ENCODE measurements around the gene CD8A. TPM values are rescaled to one million over a fixed set of nuclear protein-coding genes. Genes with fewer than 3 reads are reported as not detected.
"Not testable (repeated sequence)": the region's sequence is repeated elsewhere in the genome, so short reads cannot be mapped to it uniquely, and the experiment has no call there.

CD8A gene
- total and polyA plus RNA-seq, 10 of the 15 experiments (the other 5 are each of a cell fraction or from before 2014, with no cell fraction given): 0.15 to 0.43 TPM; not detected in 8

- CTCF ChIA-PET; BruUV-seq (replicated peaks); ATAC-seq; H3K9me3 ChIP-seq (replicated peaks; ENCODE audit: control insufficient read depth, insufficient read depth, low read length); H3K9ac ChIP-seq (ENCODE audit: control insufficient read depth, insufficient read depth, low read length); RAD21 ChIA-PET (ENCODE audit: unreplicated experiment); H4K20me1 ChIP-seq (ENCODE audit: control insufficient read depth, insufficient read depth); H2AFZ ChIP-seq (ENCODE audit: control insufficient read depth, low read depth, low read length); DNase-seq (ENCODE audit: low read depth, low spot score); H3K4me1 ChIP-seq (ENCODE audit: control insufficient read depth, insufficient read depth, low read length); H3K36me3 ChIP-seq (ENCODE audit: control insufficient read depth in 2 of 2, insufficient read depth in 2 of 2, low read length in 1 of 2); SMC1A ChIA-PET (ENCODE audit: uncharacterized antibody, unreplicated experiment); H3K4me3 ChIP-seq; H3K4me2 ChIP-seq (ENCODE audit: control insufficient read depth, insufficient read depth); H3K27me3 ChIP-seq (replicated peaks in 1 of 2; ENCODE audit: control insufficient read depth in 2 of 2, insufficient read depth in 2 of 2, low read length in 1 of 2); POLR2A ChIA-PET; H3K27ac ChIP-seq (ENCODE audit: control insufficient read depth, insufficient read depth); intact Hi-C loops (cut with micrococcal nuclease; ENCODE audit: unreplicated experiment); FAIRE-seq; in situ Hi-C loops (cut with MboI); H3K79me2 ChIP-seq (ENCODE audit: control insufficient read depth, insufficient read depth, low read length): not testable (repeated sequence)
- WGBS (ENCODE audit: insufficient coverage, insufficient replicate concordance, low lambda C conversion rate, missing lambda C conversion rate): 81% methylated on average over 7 of the region's 7 CpGs
Measured at GRCh38 chr2:86839455-86839854, 48.7 kb upstream of the CD8A start.

- H3K27ac ChIP-seq (ENCODE audit: control insufficient read depth, insufficient read depth); H3K4me3 ChIP-seq; H3K9ac ChIP-seq (ENCODE audit: control insufficient read depth, insufficient read depth, low read length); H2AFZ ChIP-seq (ENCODE audit: control insufficient read depth, low read depth, low read length); H3K79me2 ChIP-seq (ENCODE audit: control insufficient read depth, insufficient read depth, low read length); in situ Hi-C loops (cut with MboI); DNase-seq (ENCODE audit: low read depth, low spot score); H3K9me3 ChIP-seq (replicated peaks; ENCODE audit: control insufficient read depth, insufficient read depth, low read length); SMC1A ChIA-PET (ENCODE audit: uncharacterized antibody, unreplicated experiment); H3K4me2 ChIP-seq (ENCODE audit: control insufficient read depth, insufficient read depth); H3K36me3 ChIP-seq (ENCODE audit: control insufficient read depth in 2 of 2, insufficient read depth in 2 of 2, low read length in 1 of 2); H3K4me1 ChIP-seq (ENCODE audit: control insufficient read depth, insufficient read depth, low read length); RAD21 ChIA-PET (ENCODE audit: unreplicated experiment); H3K27me3 ChIP-seq (replicated peaks in 1 of 2; ENCODE audit: control insufficient read depth in 2 of 2, insufficient read depth in 2 of 2, low read length in 1 of 2); H4K20me1 ChIP-seq (ENCODE audit: control insufficient read depth, insufficient read depth); FAIRE-seq; ATAC-seq; BruUV-seq (replicated peaks); intact Hi-C loops (cut with micrococcal nuclease; ENCODE audit: unreplicated experiment); CTCF ChIA-PET; POLR2A ChIA-PET: not testable (repeated sequence)
- WGBS (ENCODE audit: insufficient coverage, insufficient replicate concordance, low lambda C conversion rate, missing lambda C conversion rate): 1% methylated on average over 5 of the region's 7 CpGs
Measured at GRCh38 chr2:86837714-86838113, 47.0 kb upstream of the CD8A start.

- H4K20me1 ChIP-seq (ENCODE audit: control insufficient read depth, insufficient read depth); H3K27ac ChIP-seq (ENCODE audit: control insufficient read depth, insufficient read depth); POLR2A ChIA-PET; H3K9ac ChIP-seq (ENCODE audit: control insufficient read depth, insufficient read depth, low read length); H3K4me2 ChIP-seq (ENCODE audit: control insufficient read depth, insufficient read depth); H3K36me3 ChIP-seq (ENCODE audit: control insufficient read depth in 2 of 2, insufficient read depth in 2 of 2, low read length in 1 of 2); FAIRE-seq; H3K9me3 ChIP-seq (replicated peaks; ENCODE audit: control insufficient read depth, insufficient read depth, low read length); SMC1A ChIA-PET (ENCODE audit: uncharacterized antibody, unreplicated experiment); H3K79me2 ChIP-seq (ENCODE audit: control insufficient read depth, insufficient read depth, low read length); ATAC-seq; DNase-seq (ENCODE audit: low read depth, low spot score); H2AFZ ChIP-seq (ENCODE audit: control insufficient read depth, low read depth, low read length); in situ Hi-C loops (cut with MboI); BruUV-seq (replicated peaks); H3K4me3 ChIP-seq; H3K27me3 ChIP-seq (replicated peaks in 1 of 2; ENCODE audit: control insufficient read depth in 2 of 2, insufficient read depth in 2 of 2, low read length in 1 of 2); RAD21 ChIA-PET (ENCODE audit: unreplicated experiment); H3K4me1 ChIP-seq (ENCODE audit: control insufficient read depth, insufficient read depth, low read length); CTCF ChIA-PET; intact Hi-C loops (cut with micrococcal nuclease; ENCODE audit: unreplicated experiment): not testable (repeated sequence)
- 23% methylated on average over 10 of the region's 19 CpGs for WGBS (ENCODE audit: insufficient coverage, insufficient replicate concordance, low lambda C conversion rate, missing lambda C conversion rate)
Measured at GRCh38 chr2:86836915-86837695, 46.4 kb upstream of the CD8A start.

- in situ Hi-C loops (cut with MboI); H3K9ac ChIP-seq (ENCODE audit: control insufficient read depth, insufficient read depth, low read length); H3K36me3 ChIP-seq (ENCODE audit: control insufficient read depth in 2 of 2, insufficient read depth in 2 of 2, low read length in 1 of 2); H3K4me2 ChIP-seq (ENCODE audit: control insufficient read depth, insufficient read depth); H3K27ac ChIP-seq (ENCODE audit: control insufficient read depth, insufficient read depth); H3K79me2 ChIP-seq (ENCODE audit: control insufficient read depth, insufficient read depth, low read length); DNase-seq (ENCODE audit: low read depth, low spot score); CTCF ChIA-PET; intact Hi-C loops (cut with micrococcal nuclease; ENCODE audit: unreplicated experiment); H4K20me1 ChIP-seq (ENCODE audit: control insufficient read depth, insufficient read depth); FAIRE-seq; POLR2A ChIA-PET; SMC1A ChIA-PET (ENCODE audit: uncharacterized antibody, unreplicated experiment); H3K4me3 ChIP-seq; H3K4me1 ChIP-seq (ENCODE audit: control insufficient read depth, insufficient read depth, low read length); H3K9me3 ChIP-seq (replicated peaks; ENCODE audit: control insufficient read depth, insufficient read depth, low read length); H2AFZ ChIP-seq (ENCODE audit: control insufficient read depth, low read depth, low read length); BruUV-seq (replicated peaks); RAD21 ChIA-PET (ENCODE audit: unreplicated experiment); H3K27me3 ChIP-seq (replicated peaks in 1 of 2; ENCODE audit: control insufficient read depth in 2 of 2, insufficient read depth in 2 of 2, low read length in 1 of 2); ATAC-seq: not testable (repeated sequence)
- WGBS (ENCODE audit: insufficient coverage, insufficient replicate concordance, low lambda C conversion rate, missing lambda C conversion rate): 71% methylated on average over 1 of the region's 4 CpGs
Measured at GRCh38 chr2:86835548-86835889, 44.8 kb upstream of the CD8A start.
